Coronary artery (tissue), 2 donors: ENCODE results near the gene THSD7A.

Experiments
- DNase-seq: peaks from one replicate; pipeline ENCODE4 v3.0.0-alpha.2; 2017; ENCODE audit warnings: low spot score
- H3K27ac ChIP-seq, 2 donors: fragments of 200-600 bp; sonication (generic); one replicate each; pipeline ENCODE4 v1.5.1; 2016 to 2019
- H3K4me3 ChIP-seq: fragments of 200-600 bp; sonication (generic); 2 replicates; pipeline ENCODE4 v1.5.1; 2016; ENCODE audit warnings: mild to moderate bottlenecking, moderate library complexity
- TF ChIP-seq, protein P1 (sequence below): fragments of 200-600 bp; sonication (generic); IDR thresholded peaks from one replicate; pipeline ENCODE4 v1.5.1; 2019; ENCODE audit warnings: antibody characterized with exemption

Gene THSD7A

DNA sequence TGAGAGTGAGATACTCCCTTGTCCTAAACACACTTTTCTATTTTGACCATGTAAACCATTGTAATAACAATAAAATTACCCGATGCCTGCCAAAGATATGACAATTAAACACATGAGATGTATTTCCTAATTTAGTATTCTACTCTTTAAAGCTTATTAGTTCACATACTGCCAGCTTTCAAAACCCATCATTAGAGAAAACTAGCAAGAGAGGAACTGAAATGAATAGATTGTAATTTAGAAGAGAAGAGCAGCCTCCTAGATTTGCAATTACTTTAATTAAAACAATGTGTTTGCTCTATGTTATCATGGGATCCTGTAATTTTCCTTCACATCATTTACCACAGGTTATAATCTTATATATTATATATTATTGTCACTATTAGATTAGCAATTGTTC is 428.2 kb downstream of the THSD7A start:
- TF ChIP-seq, protein P1, sequence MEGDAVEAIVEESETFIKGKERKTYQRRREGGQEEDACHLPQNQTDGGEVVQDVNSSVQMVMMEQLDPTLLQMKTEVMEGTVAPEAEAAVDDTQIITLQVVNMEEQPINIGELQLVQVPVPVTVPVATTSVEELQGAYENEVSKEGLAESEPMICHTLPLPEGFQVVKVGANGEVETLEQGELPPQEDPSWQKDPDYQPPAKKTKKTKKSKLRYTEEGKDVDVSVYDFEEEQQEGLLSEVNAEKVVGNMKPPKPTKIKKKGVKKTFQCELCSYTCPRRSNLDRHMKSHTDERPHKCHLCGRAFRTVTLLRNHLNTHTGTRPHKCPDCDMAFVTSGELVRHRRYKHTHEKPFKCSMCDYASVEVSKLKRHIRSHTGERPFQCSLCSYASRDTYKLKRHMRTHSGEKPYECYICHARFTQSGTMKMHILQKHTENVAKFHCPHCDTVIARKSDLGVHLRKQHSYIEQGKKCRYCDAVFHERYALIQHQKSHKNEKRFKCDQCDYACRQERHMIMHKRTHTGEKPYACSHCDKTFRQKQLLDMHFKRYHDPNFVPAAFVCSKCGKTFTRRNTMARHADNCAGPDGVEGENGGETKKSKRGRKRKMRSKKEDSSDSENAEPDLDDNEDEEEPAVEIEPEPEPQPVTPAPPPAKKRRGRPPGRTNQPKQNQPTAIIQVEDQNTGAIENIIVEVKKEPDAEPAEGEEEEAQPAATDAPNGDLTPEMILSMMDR = no peak
- DNase-seq = no peak
- Histone ChIP-seq H3K4me3 (no peak overlapping the region), H3K27ac (no peak overlapping the region)

DNA sequence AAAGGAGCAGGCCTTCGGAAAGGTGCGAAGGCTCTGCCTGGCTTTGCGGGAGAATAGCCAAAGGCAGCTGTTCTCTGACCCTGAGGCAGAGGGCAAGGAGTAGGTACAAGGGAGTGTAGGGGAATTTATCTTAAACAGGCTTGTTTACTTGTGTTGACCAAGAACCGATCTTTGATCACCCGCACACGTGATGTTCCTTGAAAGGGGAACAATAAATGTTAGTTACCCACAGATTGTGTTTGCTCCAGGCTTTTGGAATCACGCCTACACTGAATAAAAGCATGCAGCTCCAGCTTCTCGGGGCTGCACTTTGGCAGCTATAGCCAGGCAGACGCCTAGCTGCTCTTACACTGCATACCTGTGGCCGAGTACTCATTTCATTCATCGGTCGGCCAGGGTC is 437.6 kb downstream of the THSD7A start:
- TF ChIP-seq, protein P1 = no peak
- H3K4me3 ChIP-seq = no peak overlapping the region
- no peak for DNase-seq
- H3K27ac ChIP-seq = no peak overlapping the region

DNA sequence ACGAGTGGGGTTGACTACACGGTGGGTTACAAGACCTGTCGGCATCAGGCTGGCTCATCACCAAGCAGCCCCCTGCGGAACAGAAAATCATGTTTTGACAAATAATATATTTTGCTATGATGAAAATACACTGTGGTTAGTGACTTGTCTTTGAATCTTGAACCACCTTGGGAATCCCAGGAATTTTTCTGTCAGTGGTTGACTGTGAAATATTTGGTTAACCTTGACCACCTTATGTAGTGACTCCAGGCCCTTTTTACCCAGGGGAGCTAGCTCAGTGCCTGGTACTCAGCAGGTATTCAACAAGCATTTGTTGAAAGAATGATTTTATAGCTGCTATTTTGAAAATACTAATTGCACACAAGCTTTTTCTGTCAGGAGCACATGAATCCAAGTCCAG is 452.4 kb downstream of the THSD7A start:
- no peak overlapping the region for H3K27ac ChIP-seq
- no peak overlapping the region for H3K4me3 ChIP-seq
- TF ChIP-seq, protein P1 = no peak
- DNase-seq = no peak

DNA sequence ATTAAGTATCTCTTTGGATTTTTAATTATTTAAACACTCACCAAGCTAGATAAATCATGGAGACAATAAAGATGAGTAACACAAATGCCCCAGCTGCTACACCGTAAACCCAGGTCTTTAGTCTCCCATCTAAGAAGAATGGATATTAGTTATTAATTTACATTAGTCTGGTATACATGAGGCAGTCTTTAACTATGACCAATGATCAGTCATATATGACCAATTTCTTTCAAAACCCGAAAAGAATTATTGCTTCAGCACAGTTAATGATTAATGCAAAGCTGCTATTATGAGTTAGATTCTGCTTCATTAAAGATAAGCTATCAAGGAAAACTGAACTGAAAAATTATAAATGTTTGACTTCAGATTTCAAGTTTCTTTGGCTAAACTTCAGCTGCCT is 455.5 kb downstream of the THSD7A start:
- Histone ChIP-seq H3K27ac (no peak overlapping the region), H3K4me3 (no peak overlapping the region)
- TF ChIP-seq, protein P1 = no peak
- DNase-seq = no peak

DNA sequence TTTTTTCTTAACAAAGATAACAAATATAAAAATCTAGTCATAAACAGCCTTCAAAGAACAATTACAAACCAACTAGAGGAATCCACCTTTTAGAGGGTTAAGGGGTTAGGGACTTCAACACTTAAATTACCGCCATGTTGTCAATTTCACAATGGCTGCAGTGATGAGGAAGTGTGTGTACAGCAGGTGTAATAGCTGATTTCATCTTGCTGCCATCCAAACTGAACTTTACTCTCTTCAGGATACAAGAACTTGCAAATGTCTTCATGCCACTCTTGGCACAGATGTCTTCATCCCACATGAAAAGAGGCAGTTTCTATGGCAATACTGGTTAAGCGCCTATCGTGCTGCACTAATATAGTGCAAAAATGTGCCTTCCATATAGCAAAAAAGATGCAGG is 457.4 kb downstream of the THSD7A start:
- TF ChIP-seq, protein P1 = no peak
- no peak for DNase-seq

DNA sequence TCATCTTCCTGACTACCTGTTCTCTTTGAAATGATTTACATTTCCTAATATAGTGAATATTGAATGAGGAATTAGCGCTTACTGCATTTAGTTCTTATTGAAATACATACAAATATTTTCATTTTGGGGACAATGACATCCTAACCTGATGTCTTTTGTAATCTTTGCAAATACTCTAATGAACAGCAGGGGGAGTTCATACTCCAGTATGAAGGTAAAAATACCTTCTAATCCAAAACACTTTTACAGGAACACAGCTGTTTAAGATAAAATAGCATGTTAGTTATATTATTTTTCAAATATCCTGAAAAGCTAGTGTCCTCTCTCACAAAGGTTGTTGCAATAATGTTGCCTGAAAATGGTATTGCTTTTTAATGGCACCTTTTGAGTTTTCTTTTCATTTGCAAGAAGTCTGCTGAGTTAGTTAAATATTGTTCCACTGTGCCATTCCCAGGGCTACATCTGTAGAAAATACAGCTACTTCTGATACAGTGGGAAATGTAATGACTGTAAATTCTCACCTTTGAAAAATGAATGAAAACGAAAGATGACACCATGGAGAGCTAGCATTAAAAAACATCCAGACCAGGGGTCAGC is 458.4 kb downstream of the THSD7A start:
- Histone ChIP-seq H3K4me3 (no peak overlapping the region), H3K27ac (no peak overlapping the region)
- TF ChIP-seq, protein P1 = no peak
- no peak for DNase-seq

More for the DNA sequence above, 457.4 kb downstream of the THSD7A start:
- H3K27ac ChIP-seq = no peak overlapping the region
- H3K4me3 ChIP-seq = no peak overlapping the region

DNA sequence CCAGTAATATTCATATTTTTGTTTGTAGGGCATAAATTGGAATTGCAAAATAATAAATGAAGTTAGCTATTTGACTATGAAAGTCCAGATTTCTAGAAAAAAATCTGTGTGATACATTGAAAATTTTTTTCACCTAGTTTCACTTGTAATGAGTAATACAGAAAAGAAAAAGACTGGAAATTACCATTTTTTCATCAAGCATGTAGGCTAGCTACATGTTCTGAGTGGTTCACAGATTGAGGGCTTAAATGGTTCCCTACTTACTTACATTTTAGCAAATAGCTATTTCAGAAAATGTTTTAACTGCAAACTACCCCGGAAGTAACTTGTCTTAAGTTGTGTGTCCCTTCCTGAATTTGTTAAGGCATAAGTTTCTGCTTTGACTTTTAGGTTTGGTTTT is 462.3 kb downstream of the THSD7A start:
- TF ChIP-seq, protein P1 = no peak
- no peak for DNase-seq
- H3K4me3 ChIP-seq = no peak overlapping the region
- H3K27ac ChIP-seq = no peak overlapping the region
